Measurements from ENCODE around the gene HNRNPM.

- TF ChIP-seq POLR2A (IDR thresholded peaks at IDR 0.05; ENCODE audit: low read length), result no peak
- TF ChIP-seq GATA1 (IDR thresholded peaks at IDR 0.05; ENCODE audit: low read depth, low read length), result no peak
Measured at GRCh38 chr19:8501981-8502380, 57.2 kb downstream of the HNRNPM start.

Measured in erythroblast (primary cell).